NCI-H2107 (cell line): ENCODE data around the gene SCAMP5.

Source experiments
- DNase-seq: peaks from one replicate; lab custom pipeline; 2025; lab: John Stamatoyannopoulos, UW

SCAMP5 gene

GRCh38 chr15:74995182-74995778 lies at the start of gene SCAMP5:
TSS of gene SCAMP5 (plus strand) at chr15:74995563. CDS start at chr15:75011840, 16,277 bp downstream.
- peak; percentile 84 for DNase-seq

- DNase-seq = no peak
Measured at GRCh38 chr15:74950078-74950908, 45.1 kb upstream of the SCAMP5 start.

- DNase-seq = no peak
Measured at GRCh38 chr15:74951006-74951405, 44.4 kb upstream of the SCAMP5 start.

- no peak for DNase-seq
Measured at GRCh38 chr15:74954515-74954914, 40.8 kb upstream of the SCAMP5 start.

- DNase-seq = no peak
Measured at GRCh38 chr15:74955017-74955416, 40.3 kb upstream of the SCAMP5 start.

- DNase-seq = no peak
Measured at GRCh38 chr15:74955796-74956647, 39.3 kb upstream of the SCAMP5 start.

GRCh38 chr15:74956648-74957475 lies 38.5 kb upstream of the SCAMP5 start, which contains the start of gene RPP25:
TSS of gene RPP25 (minus strand) at chr15:74956772. CDS start at chr15:74956583, 189 bp downstream.
- no peak for DNase-seq

GRCh38 chr15:74957476-74958035 lies 37.8 kb upstream of the SCAMP5 start:
- no peak for DNase-seq

- no peak for DNase-seq
Measured at GRCh38 chr15:74958320-74958907, 36.9 kb upstream of the SCAMP5 start.

GRCh38 chr15:74958908-74959585 lies 36.3 kb upstream of the SCAMP5 start:
- no peak for DNase-seq

GRCh38 chr15:74959586-74959939 lies 35.8 kb upstream of the SCAMP5 start:
- DNase-seq = no peak

GRCh38 chr15:74960286-74960685 lies 35.1 kb upstream of the SCAMP5 start:
- no peak for DNase-seq

GRCh38 chr15:74960995-74961588 lies 34.3 kb upstream of the SCAMP5 start:
- no peak for DNase-seq

GRCh38 chr15:74961616-74962015 lies 33.7 kb upstream of the SCAMP5 start:
- DNase-seq = no peak

GRCh38 chr15:74962219-74962618 lies 33.1 kb upstream of the SCAMP5 start:
- DNase-seq = no peak

GRCh38 chr15:74962671-74963070 lies 32.7 kb upstream of the SCAMP5 start:
- no peak for DNase-seq

GRCh38 chr15:74963213-74963612 lies 32.1 kb upstream of the SCAMP5 start:
- DNase-seq = no peak

- DNase-seq = no peak
Measured at GRCh38 chr15:74964794-74965193, 30.6 kb upstream of the SCAMP5 start.

- DNase-seq = no peak
Measured at GRCh38 chr15:74967670-74968069, 27.7 kb upstream of the SCAMP5 start.

- DNase-seq = no peak
Measured at GRCh38 chr15:74976159-74976558, 19.2 kb upstream of the SCAMP5 start.
